Sigmoid colon (tissue), 4 donors: ENCODE data around the gene SEC24B.
"Not testable (repeated sequence)": the region's sequence is repeated elsewhere in the genome, so short reads cannot be mapped to it uniquely, and the experiment has no call there.

ENCODE experiments used
- POLR2A ChIP-seq, 2 donors: fragments of 450-650 bp; IDR thresholded peaks; one replicate each; pipeline ENCODE4 v1.6.1; 2016; ENCODE audit warnings: antibody characterized with exemption in 2 of 2, mild to moderate bottlenecking in 2 of 2, moderate library complexity in 2 of 2
- POLR2AphosphoS5 ChIP-seq, 4 donors: sonication (generic); formaldehyde crosslinking; IDR thresholded peaks; one replicate each; pipeline ENCODE4 v1.6.1; 2017; ENCODE audit warnings: antibody characterized with exemption in 4 of 4

- TF ChIP-seq POLR2A, POLR2AphosphoS5 (IDR thresholded peaks at IDR 0.05): not testable (repeated sequence)
Measured at GRCh38 chr4:109513368-109513767, 79.8 kb downstream of the SEC24B start.
